Uterus (tissue), 4 donors: ENCODE data around the gene TTC23. TPM values are rescaled to one million over a fixed set of nuclear protein-coding genes. Genes with fewer than 3 reads are reported as not detected.
A peak's percentile ranks its signal among the peaks of the same experiment; 100 is the strongest.

Source experiments
- DNase-seq, 2 donors: peaks; one replicate each; pipeline ENCODE4 v3.0.0-alpha.2; 2019 to 2020
- H3K27ac ChIP-seq, 2 donors: fragments of 200-600 bp; sonication (generic); 1 replicate in 1 of 2; 2 replicates in 1 of 2; pipeline ENCODE4 v1.5.1; 2016 to 2018
- H3K27me3 ChIP-seq, 2 donors: fragments of 200-600 bp; sonication (generic); one replicate each; pipeline ENCODE4 v1.5.1; 2018 to 2019; ENCODE audit warnings: control low read depth in 1 of 2
- H3K36me3 ChIP-seq, 2 donors: fragments of 200-600 bp; sonication (generic); one replicate each; pipeline ENCODE4 v1.5.1; 2019; ENCODE audit warnings: control low read depth in 1 of 2
- H3K4me1 ChIP-seq, 2 donors: fragments of 200-600 bp; sonication (generic); one replicate each; pipeline ENCODE4 v1.5.1; 2018 to 2019; ENCODE audit warnings: control low read depth in 1 of 2
- H3K4me3 ChIP-seq, 2 donors: fragments of 200-600 bp; sonication (generic); 1 replicate in 1 of 2; 2 replicates in 1 of 2; pipeline ENCODE4 v1.5.1; 2018 to 2019; ENCODE audit warnings: mild to moderate bottlenecking in 1 of 2
- H3K9me3 ChIP-seq, 2 donors: fragments of 200-600 bp; sonication (generic); one replicate each; pipeline ENCODE4 v1.5.1; 2019; ENCODE audit warnings: control low read depth in 1 of 2
- CTCF ChIP-seq, 4 experiments: fragments of 200-600 bp in 2 of 4; fragments of 450-650 bp in 2 of 4; sonication (generic) in 2 of 4; IDR thresholded peaks; one replicate each; pipeline ENCODE4 v1.5.1; 2016 to 2019; ENCODE audit warnings: antibody characterized with exemption in 4 of 4, mild to moderate bottlenecking in 2 of 4, moderate library complexity in 1 of 4
- POLR2A ChIP-seq, 2 donors: fragments of 450-650 bp; IDR thresholded peaks; one replicate each; pipeline ENCODE4 v1.6.1; 2016; ENCODE audit warnings: antibody characterized with exemption in 2 of 2, mild to moderate bottlenecking in 1 of 2, moderate library complexity in 1 of 2
- intact Hi-C: fragments of 100-400 bp; cut with DNase I; formaldehyde crosslinking; loops from one replicate; pipeline ENCODE4 v1.15.1; 2023; ENCODE audit warnings: low total_unique reads
- total RNA-seq, 4 donors: library from RNA; depleted of rRNA in 3 of 4; stranded (reverse); fragments of >200 nt in 3 of 4; gene quantifications; one replicate each; pipeline versions ENCODE4 v1.1.0 to v1.2.4, GENCODE V29; 2014 to 2023
- donor health status: DM: yes; HTN: yes; CAD: no.

TTC23 gene
- total RNA-seq, 4 donors from 2014 or later, result 10.0 to 54.1 (median 31.0) TPM

GRCh38 chr15:99097441-99098410, 151.7 kb downstream of the TTC23 start:
- peak in 1 of 2 donors; percentile 9 for DNase-seq
- H3K9me3 ChIP-seq, result no peaks in the 10 kb centered on the region
- TF ChIP-seq POLR2A (IDR thresholded peaks at IDR 0.05) (no peak), CTCF (IDR thresholded peaks at IDR 0.05) (no peak)
- intact Hi-C loops, result no loop called here
- no peaks in the 10 kb centered on the region for H3K27me3 ChIP-seq
- H3K36me3 ChIP-seq, result no peaks in the 10 kb centered on the region
- H3K4me3 ChIP-seq, result no peak overlapping the region
- H3K4me1 ChIP-seq, result no peaks in the 10 kb centered on the region
- H3K27ac ChIP-seq, result no peak overlapping the region

GRCh38 chr15:99096894-99097426, 152.4 kb downstream of the TTC23 start:
- Histone ChIP-seq H3K9me3 (no peaks in the 10 kb centered on the region), H3K4me1 (no peaks in the 10 kb centered on the region), H3K27ac (no peak overlapping the region), H3K4me3 (no peak overlapping the region), H3K27me3 (no peaks in the 10 kb centered on the region), H3K36me3 (no peaks in the 10 kb centered on the region)
- no peak for TF ChIP-seq CTCF (IDR thresholded peaks at IDR 0.05)
- no peak for TF ChIP-seq POLR2A (IDR thresholded peaks at IDR 0.05)
- DNase-seq, result peak in 1 of 2 donors; percentile 66
- intact Hi-C loops, result no loop called here

GRCh38 chr15:99096173-99096893, 153.0 kb downstream of the TTC23 start:
- Histone ChIP-seq H3K4me1 (no peaks in the 10 kb centered on the region), H3K27ac (no peak overlapping the region), H3K4me3 (no peak overlapping the region), H3K36me3 (no peaks in the 10 kb centered on the region), H3K9me3 (no peaks in the 10 kb centered on the region), H3K27me3 (no peaks in the 10 kb centered on the region)
- peak in 1 of 2 donors; percentile 13 for DNase-seq
- TF ChIP-seq CTCF (IDR thresholded peaks at IDR 0.05) (no peak), POLR2A (IDR thresholded peaks at IDR 0.05) (no peak)
- intact Hi-C loops, result no loop called here

- H3K4me3 ChIP-seq, result no peak overlapping the region
- intact Hi-C loops, result no loop called here
- no peaks in the 10 kb centered on the region for H3K36me3 ChIP-seq
- no peaks in the 10 kb centered on the region for H3K9me3 ChIP-seq
- H3K4me1 ChIP-seq, result no peaks in the 10 kb centered on the region
- DNase-seq, result no peak
- TF ChIP-seq CTCF (IDR thresholded peaks at IDR 0.05), result no peak
- TF ChIP-seq POLR2A (IDR thresholded peaks at IDR 0.05), result no peak
- no peaks in the 10 kb centered on the region for H3K27me3 ChIP-seq
- H3K27ac ChIP-seq, result no peak overlapping the region
Measured at GRCh38 chr15:99095626-99096025, 153.8 kb downstream of the TTC23 start.
